Keratinocyte (primary cell): ENCODE data around the gene CMPK2. TPM values are rescaled to one million over a fixed set of nuclear protein-coding genes. Genes with fewer than 3 reads are reported as not detected.

Experiments
- DNase-seq: peaks from one replicate; pipeline ENCODE4 v3.0.0-alpha.2; 2011; ENCODE audit warnings: low read depth, missing footprints, low spot score
- FAIRE-seq: peaks from 2 replicates; lab custom pipeline; 2011; peaks lifted over from hg19 to GRCh38; lab: Jason Lieb, UNC
- H2AFZ ChIP-seq: 2 replicates; pipeline ENCODE4 v1.6.0; 2012; ENCODE audit warnings: low read length, control low read depth, inconsistent platforms; ENCODE audit not compliant: control insufficient read depth
- H3K27ac ChIP-seq: 2 replicates; pipeline ENCODE4 v1.5.1; 2011; ENCODE audit warnings: low read length; ENCODE audit not compliant: control insufficient read depth, insufficient read depth
- H3K27me3 ChIP-seq: 3 replicates; pipeline ENCODE4 v1.6.0; 2011; ENCODE audit warnings: low read length; ENCODE audit not compliant: control insufficient read depth, insufficient read depth; ENCODE audit errors: extremely low read depth
- H3K36me3 ChIP-seq, 2 experiments: 2 replicates in 1 of 2; 3 replicates in 1 of 2; pipeline ENCODE4 v1.5.1; 2011; ENCODE audit warnings: low read length in 2 of 2, mild to moderate bottlenecking in 1 of 2; ENCODE audit not compliant: control insufficient read depth in 2 of 2, insufficient read depth in 2 of 2; ENCODE audit errors: extremely low read depth in 1 of 2
- H3K4me1 ChIP-seq: 3 replicates; pipeline ENCODE4 v1.5.1; 2011; ENCODE audit warnings: low read length; ENCODE audit not compliant: control insufficient read depth, insufficient read depth; ENCODE audit errors: extremely low read depth
- H3K4me2 ChIP-seq: 3 replicates; pipeline ENCODE4 v1.6.0; 2011; ENCODE audit warnings: low read depth, low read length; ENCODE audit not compliant: control insufficient read depth, insufficient read depth; ENCODE audit errors: extremely low read depth
- H3K4me3 ChIP-seq, 3 experiments: fragments of 200-600 bp in 1 of 3; sonication (generic) in 1 of 3; 2 replicates in 2 of 3; 3 replicates in 1 of 3; pipeline ENCODE4 v1.5.1; 2011 to 2016; ENCODE audit warnings: low read length in 3 of 3, mild to moderate bottlenecking in 3 of 3, control low read depth in 2 of 3, inconsistent platforms in 1 of 3, low read depth in 1 of 3, mixed read lengths in 1 of 3, mixed run types in 1 of 3, moderate library complexity in 1 of 3; ENCODE audit not compliant: control insufficient read depth in 2 of 3, insufficient read depth in 2 of 3; ENCODE audit errors: extremely low read depth in 1 of 3
- H3K79me2 ChIP-seq: 2 replicates; pipeline ENCODE4 v1.6.0; 2012; ENCODE audit warnings: low read length; ENCODE audit not compliant: control insufficient read depth, insufficient read depth
- H3K9ac ChIP-seq: 3 replicates; pipeline ENCODE4 v1.6.0; 2011; ENCODE audit warnings: low read length; ENCODE audit not compliant: control insufficient read depth, insufficient read depth; ENCODE audit errors: extremely low read depth
- H3K9me1 ChIP-seq: 3 replicates; pipeline ENCODE4 v1.6.0; 2011; ENCODE audit warnings: low read length; ENCODE audit not compliant: control insufficient read depth, insufficient read depth; ENCODE audit errors: extremely low read depth
- H3K9me3 ChIP-seq: 2 replicates; pipeline ENCODE4 v1.5.1; 2012; ENCODE audit warnings: low read depth, low read length; ENCODE audit not compliant: control insufficient read depth
- H4K20me1 ChIP-seq: 3 replicates; pipeline ENCODE4 v1.6.0; 2011; ENCODE audit warnings: low read length; ENCODE audit not compliant: control insufficient read depth, insufficient read depth; ENCODE audit errors: extremely low read depth
- EZH2 ChIP-seq: IDR thresholded peaks from one replicate; pipeline ENCODE4 v1.6.1; 2012; ENCODE audit warnings: inconsistent platforms, mild to moderate bottlenecking, low read length, moderate library complexity
- dilution Hi-C: fragments of 300-500 bp; cut with MboI; formaldehyde crosslinking; loops from one replicate; pipeline ENCODE4 v1.7.0; 2020; ENCODE audit warnings: low sequenced_read_pairs; ENCODE audit not compliant: extremely low pct_ligation_motif_present
- polyA plus RNA-seq, 5 experiments: library from polyadenylated mRNA; depleted of rRNA in 3 of 5; stranded (reverse) in 3 of 5; stranded (forward) in 1 of 5; unstranded in 1 of 5; fragments of >200 nt; gene quantifications; 1 replicate in 1 of 5; 2 replicates in 3 of 5; 3 replicates in 1 of 5; pipeline versions ENCODE4 v1.2.1 to v1.2.3, GENCODE V29; 2011 to 2012; ENCODE audit warnings: missing spikeins in 2 of 5, low read depth in 1 of 5, low replicate concordance in 1 of 5
- TF ChIP-seq, protein P1 (sequence below), 3 experiments: IDR thresholded peaks in 1 of 3; conservative IDR thresholded peaks in 1 of 3; optimal IDR thresholded peaks in 1 of 3; 2 replicates in 2 of 3; 3 replicates in 1 of 3; pipeline versions ENCODE3 to v1.5.1; 2011; ENCODE audit warnings: low read length in 3 of 3, mild to moderate bottlenecking in 3 of 3, moderate library complexity in 2 of 3, control low read depth in 1 of 3, inconsistent platforms in 1 of 3; ENCODE audit not compliant: insufficient read depth in 2 of 3; ENCODE audit errors: extremely low read depth in 1 of 3

CMPK2 gene
- polyA plus RNA-seq, 1 donor (not counting 4 experiments of a cell fraction or from before 2014, with no cell fraction given): 1.5 TPM

GRCh38 chr2:6833300-6833604 is 32.5 kb downstream of the CMPK2 start:
- H3K27me3 ChIP-seq: no peaks in the 10 kb centered on the region
- H3K36me3 ChIP-seq: no peaks in the 10 kb centered on the region
- no peaks in the 10 kb centered on the region for H3K9me3 ChIP-seq
- no peak overlapping the region for H3K4me2 ChIP-seq
- H3K27ac ChIP-seq: no peak overlapping the region
- TF ChIP-seq, protein P1, sequence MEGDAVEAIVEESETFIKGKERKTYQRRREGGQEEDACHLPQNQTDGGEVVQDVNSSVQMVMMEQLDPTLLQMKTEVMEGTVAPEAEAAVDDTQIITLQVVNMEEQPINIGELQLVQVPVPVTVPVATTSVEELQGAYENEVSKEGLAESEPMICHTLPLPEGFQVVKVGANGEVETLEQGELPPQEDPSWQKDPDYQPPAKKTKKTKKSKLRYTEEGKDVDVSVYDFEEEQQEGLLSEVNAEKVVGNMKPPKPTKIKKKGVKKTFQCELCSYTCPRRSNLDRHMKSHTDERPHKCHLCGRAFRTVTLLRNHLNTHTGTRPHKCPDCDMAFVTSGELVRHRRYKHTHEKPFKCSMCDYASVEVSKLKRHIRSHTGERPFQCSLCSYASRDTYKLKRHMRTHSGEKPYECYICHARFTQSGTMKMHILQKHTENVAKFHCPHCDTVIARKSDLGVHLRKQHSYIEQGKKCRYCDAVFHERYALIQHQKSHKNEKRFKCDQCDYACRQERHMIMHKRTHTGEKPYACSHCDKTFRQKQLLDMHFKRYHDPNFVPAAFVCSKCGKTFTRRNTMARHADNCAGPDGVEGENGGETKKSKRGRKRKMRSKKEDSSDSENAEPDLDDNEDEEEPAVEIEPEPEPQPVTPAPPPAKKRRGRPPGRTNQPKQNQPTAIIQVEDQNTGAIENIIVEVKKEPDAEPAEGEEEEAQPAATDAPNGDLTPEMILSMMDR (optimal IDR thresholded peaks at IDR 0.05 in 1 of 3, IDR thresholded peaks at IDR 0.05 in 1 of 3, conservative IDR thresholded peaks at IDR 0.05 in 1 of 3; ENCODE audit: extremely low read depth in 1 of 3, insufficient read depth in 2 of 3, low read length in 3 of 3): no peak
- TF ChIP-seq EZH2: no peak
- no peaks in the 10 kb centered on the region for H3K79me2 ChIP-seq
- H2AFZ ChIP-seq: no peak overlapping the region
- H3K9me1 ChIP-seq: no peaks in the 10 kb centered on the region
- no peak overlapping the region for H3K9ac ChIP-seq
- H3K4me3 ChIP-seq: no peak overlapping the region
- H4K20me1 ChIP-seq: no peaks in the 10 kb centered on the region
- FAIRE-seq (no peak), DNase-seq (no peak)
- dilution Hi-C loops: no loop called here
- no peaks in the 10 kb centered on the region for H3K4me1 ChIP-seq

GRCh38 chr2:6832596-6833299 is 33.0 kb downstream of the CMPK2 start:
- Histone ChIP-seq H4K20me1 (no peaks in the 10 kb centered on the region), H3K4me3 (no peak overlapping the region), H3K9me3 (no peaks in the 10 kb centered on the region), H3K27ac (no peak overlapping the region), H3K4me2 (no peak overlapping the region), H3K36me3 (no peaks in the 10 kb centered on the region), H3K4me1 (no peaks in the 10 kb centered on the region), H3K9me1 (no peaks in the 10 kb centered on the region), H3K27me3 (no peaks in the 10 kb centered on the region), H3K79me2 (no peaks in the 10 kb centered on the region), H3K9ac (no peak overlapping the region), H2AFZ (no peak overlapping the region)
- TF ChIP-seq, protein P1 (optimal IDR thresholded peaks at IDR 0.05 in 1 of 3, IDR thresholded peaks at IDR 0.05 in 1 of 3, conservative IDR thresholded peaks at IDR 0.05 in 1 of 3; ENCODE audit: extremely low read depth in 1 of 3, insufficient read depth in 2 of 3, low read length in 3 of 3): no peak
- no peak for TF ChIP-seq EZH2
- DNase-seq: no peak
- dilution Hi-C loops: no loop called here
- FAIRE-seq: no peak
